Measurements from ENCODE around the gene FAM169A.
"Not testable (repeated sequence)": the region's sequence is repeated elsewhere in the genome, so short reads cannot be mapped to it uniquely, and the experiment has no call there.

DNA sequence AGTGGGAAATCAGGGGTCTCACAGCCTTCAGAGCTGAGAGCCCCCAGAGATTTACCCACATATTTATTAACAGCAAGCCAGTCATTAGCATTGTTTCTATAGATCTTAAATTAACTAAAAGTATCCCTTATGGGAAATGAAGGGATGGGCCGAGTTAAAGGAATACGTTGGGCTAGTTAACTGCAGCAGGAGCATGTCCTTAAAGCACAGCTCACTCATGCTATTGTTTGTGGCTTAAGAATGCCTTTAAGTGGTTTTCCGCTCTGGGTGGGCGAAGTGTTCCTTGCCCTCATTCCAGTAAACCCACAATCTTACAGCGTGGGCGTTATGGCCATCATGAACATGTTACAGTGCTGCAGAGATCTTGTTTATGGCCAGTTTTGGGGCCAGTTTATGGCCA, 42.0 kb upstream of the FAM169A start:
- TF ChIP-seq, protein P1, sequence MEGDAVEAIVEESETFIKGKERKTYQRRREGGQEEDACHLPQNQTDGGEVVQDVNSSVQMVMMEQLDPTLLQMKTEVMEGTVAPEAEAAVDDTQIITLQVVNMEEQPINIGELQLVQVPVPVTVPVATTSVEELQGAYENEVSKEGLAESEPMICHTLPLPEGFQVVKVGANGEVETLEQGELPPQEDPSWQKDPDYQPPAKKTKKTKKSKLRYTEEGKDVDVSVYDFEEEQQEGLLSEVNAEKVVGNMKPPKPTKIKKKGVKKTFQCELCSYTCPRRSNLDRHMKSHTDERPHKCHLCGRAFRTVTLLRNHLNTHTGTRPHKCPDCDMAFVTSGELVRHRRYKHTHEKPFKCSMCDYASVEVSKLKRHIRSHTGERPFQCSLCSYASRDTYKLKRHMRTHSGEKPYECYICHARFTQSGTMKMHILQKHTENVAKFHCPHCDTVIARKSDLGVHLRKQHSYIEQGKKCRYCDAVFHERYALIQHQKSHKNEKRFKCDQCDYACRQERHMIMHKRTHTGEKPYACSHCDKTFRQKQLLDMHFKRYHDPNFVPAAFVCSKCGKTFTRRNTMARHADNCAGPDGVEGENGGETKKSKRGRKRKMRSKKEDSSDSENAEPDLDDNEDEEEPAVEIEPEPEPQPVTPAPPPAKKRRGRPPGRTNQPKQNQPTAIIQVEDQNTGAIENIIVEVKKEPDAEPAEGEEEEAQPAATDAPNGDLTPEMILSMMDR (IDR thresholded peaks at IDR 0.05) = not testable (repeated sequence)
- TF ChIP-seq POLR2A (IDR thresholded peaks at IDR 0.05) = not testable (repeated sequence)

Measured in adrenal gland (tissue), 5 donors.